ENCODE measurements around the gene TRIM38.
A peak's percentile ranks its signal among the peaks of the same experiment; 100 is the strongest.

- TF ChIP-seq POLR2A (IDR thresholded peaks at IDR 0.05) (peak; percentile 98), CTCF (IDR thresholded peaks at IDR 0.05) (no peak), POLR2AphosphoS5 (IDR thresholded peaks at IDR 0.05) (peak; percentile 83 to 100 (median 99)), EP300 (IDR thresholded peaks at IDR 0.05; ENCODE audit: low read depth) (no peak)
Observed at GRCh38 chr6:26033085-26033940, 70.7 kb downstream of the TRIM38 start.

Measured in transverse colon (tissue), 4 donors.